Measurements from ENCODE around the gene NT5M. TPM values are rescaled to one million over a fixed set of nuclear protein-coding genes. Genes with fewer than 3 reads are reported as not detected.

NT5M gene
- total RNA-seq, 2 experiments from 2014 or later: 7.7 to 8.1 TPM

DNA sequence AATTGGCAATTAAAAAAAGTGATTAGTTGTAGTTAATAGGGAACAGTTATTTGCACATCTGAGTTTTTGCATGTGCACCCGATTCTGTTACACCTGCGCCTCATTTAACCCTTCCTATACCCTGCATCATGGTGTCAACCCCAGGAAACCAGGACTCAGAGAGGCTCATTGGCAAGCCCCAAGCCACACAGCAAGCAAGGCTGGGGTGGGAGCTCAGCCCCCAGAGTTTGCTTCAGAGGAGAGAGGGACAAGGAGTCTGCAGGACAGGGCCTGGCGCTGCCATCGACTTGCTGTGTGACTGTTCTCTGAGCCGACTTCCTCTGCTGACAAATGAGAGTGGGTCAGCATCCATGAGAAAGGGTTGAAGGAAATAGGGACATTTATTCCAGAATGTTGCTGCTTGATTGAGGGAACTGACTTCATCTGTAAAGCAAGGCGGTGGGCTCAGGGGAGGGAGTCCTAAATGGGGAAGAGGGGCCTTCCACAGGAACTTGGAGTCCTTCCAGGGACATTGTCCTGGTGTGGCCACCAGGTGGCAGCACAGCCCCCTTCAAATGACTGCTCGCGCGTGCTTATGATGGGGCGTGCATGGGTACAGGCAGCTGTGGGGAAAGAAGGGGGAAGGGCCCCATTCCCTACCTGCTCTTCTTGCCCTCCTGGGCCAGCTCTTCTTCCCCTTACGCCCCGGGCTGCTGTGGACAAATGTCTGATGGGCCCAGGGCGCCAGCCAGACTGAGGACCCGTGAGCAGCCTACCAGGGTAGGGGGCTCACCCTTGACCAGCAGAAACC, 51.6 kb downstream of the NT5M start:
- H3K9me3 Mint-ChIP-seq: peaks cover 4% of the 10 kb centered on the region
- H3K27me3 Mint-ChIP-seq (ENCODE audit: low read depth): no peaks in the 10 kb centered on the region
- intact Hi-C loops (cut with micrococcal nuclease): loop anchor here (1.0 kb wide), 3 partner anchors 86 to 214 kb away; no protein-coding TSS in a partner anchor
- CTCF ChIA-PET: interaction anchor here (0.6 to 5.5 kb wide), 38 partner anchors 9 to 572 kb away, joined by 3 to 63 read pairs (median 4); partner anchors contain the start of gene RASD1
- DNase-seq: peak; percentile 83
- no peak overlapping the region for H3K4me3 Mint-ChIP-seq
- H3K27ac Mint-ChIP-seq: no peak overlapping the region
- no peaks in the 10 kb centered on the region for H3K36me3 Mint-ChIP-seq (ENCODE audit: low read depth)
- no peaks in the 10 kb centered on the region for H3K4me1 Mint-ChIP-seq (ENCODE audit: low read depth)

DNA sequence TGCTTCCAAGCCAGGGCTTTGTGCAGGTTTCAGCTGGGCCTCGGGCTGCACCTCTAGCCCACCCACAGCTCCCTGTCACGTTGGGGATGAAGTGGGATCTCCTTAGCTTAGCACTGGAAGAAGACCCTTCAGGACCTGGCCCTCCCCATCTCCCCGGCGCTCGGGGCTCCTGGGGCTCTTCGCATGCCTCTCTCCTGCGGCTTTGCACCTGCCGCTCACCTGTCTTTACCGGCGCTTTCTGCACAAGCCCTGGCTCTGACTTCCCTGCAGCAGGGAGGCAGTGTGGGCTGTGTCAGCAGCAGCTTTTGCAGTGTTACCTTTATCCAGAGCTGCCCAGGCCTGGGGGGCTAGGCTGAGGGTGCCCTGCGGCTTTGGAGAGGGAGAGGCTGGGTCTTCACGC, 52.3 kb downstream of the NT5M start:
- Mint-ChIP-seq H3K27me3 (ENCODE audit: low read depth) (no peaks in the 10 kb centered on the region), H3K4me3 (no peak overlapping the region), H3K4me1 (ENCODE audit: low read depth) (no peaks in the 10 kb centered on the region), H3K27ac (no peak overlapping the region), H3K36me3 (ENCODE audit: low read depth) (no peaks in the 10 kb centered on the region), H3K9me3 (peaks cover 8% of the 10 kb centered on the region)
- intact Hi-C loops (cut with micrococcal nuclease): loop anchor here (1.0 kb wide), 3 partner anchors 85 to 213 kb away; no protein-coding TSS in a partner anchor
- no peak for DNase-seq
- CTCF ChIA-PET: interaction anchor here (0.5 to 5.5 kb wide), 36 partner anchors 9 to 571 kb away, joined by 3 to 63 read pairs (median 4); partner anchors contain the start of gene RASD1

DNA sequence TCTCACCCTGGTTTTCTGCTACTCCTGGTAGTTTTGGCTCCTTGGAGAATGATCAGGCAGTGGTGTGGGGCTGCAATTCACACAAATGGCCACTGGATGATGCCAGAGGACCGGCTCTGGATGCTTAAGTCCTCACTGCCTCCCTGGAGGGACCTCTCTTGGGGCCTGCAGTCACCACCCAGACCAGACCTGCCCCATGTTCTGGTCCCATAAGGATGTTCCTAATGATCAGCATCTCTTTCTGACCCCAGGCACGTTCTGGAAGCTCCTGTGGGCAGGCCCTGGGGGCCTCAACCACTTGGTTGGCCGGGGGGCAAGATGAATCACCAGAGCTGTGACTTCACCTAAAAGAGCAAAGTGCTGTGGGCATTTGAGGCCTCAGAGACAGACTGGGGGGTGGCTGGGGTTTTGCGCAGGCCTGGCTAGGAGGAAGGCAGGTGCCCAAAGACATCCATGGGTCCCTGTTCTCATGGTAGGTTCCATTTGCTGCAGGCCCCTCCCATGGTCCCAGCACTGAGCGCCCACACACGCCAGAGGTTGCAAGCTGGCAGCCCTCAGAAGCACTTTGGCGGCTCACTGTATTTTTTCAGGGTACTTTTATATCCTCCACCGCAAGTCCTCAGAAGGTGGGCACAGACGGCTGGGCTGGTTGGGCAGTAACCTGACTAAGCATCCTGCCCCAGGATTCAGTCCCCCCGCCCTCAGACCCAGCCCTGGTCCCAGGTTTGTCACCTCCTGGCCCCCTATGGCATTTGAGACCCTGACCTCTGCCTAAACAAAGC, 53.2 kb downstream of the NT5M start:
- no peak overlapping the region for H3K27ac Mint-ChIP-seq
- CTCF ChIA-PET: interaction anchor here (0.6 to 5.5 kb wide), 15 partner anchors 10 to 691 kb away, joined by 3 to 63 read pairs (median 4); partner anchors contain the start of gene RASD1
- H3K4me3 Mint-ChIP-seq: no peak overlapping the region

DNA sequence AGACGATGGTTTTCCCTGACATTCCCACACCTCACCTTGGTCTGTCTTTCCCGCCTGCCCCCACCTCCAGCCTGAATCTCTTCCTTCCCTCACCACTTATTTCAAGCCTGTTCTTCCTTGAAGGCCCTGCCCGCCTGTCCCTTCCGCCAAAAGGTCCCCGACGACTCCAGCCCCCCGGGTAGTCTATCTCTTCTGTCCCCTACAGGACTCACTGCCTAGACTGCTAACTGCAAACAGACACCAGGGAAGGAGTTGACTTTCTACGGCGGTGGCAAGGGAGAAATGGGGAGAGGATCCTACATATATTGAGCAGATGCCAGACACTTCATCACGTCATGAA, 53.7 kb downstream of the NT5M start:
- H3K4me3 Mint-ChIP-seq: no peak overlapping the region
- H3K9me3 Mint-ChIP-seq: peaks cover 8% of the 10 kb centered on the region
- CTCF ChIA-PET: interaction anchor here (1.0 to 5.5 kb wide), 4 partner anchors 10 to 285 kb away, joined by 3 to 63 read pairs (median 4); no protein-coding TSS in a partner anchor
- no peaks in the 10 kb centered on the region for H3K4me1 Mint-ChIP-seq (ENCODE audit: low read depth)
- no peaks in the 10 kb centered on the region for H3K27me3 Mint-ChIP-seq (ENCODE audit: low read depth)
- intact Hi-C loops (cut with micrococcal nuclease): loop anchor here (1.0 to 2.0 kb wide), 2 partner anchors 140 to 285 kb away; partner anchors contain the start of gene RASD1
- no peaks in the 10 kb centered on the region for H3K36me3 Mint-ChIP-seq (ENCODE audit: low read depth)
- DNase-seq: no peak
- no peak overlapping the region for H3K27ac Mint-ChIP-seq

More for the DNA sequence above, 53.2 kb downstream of the NT5M start:
- Mint-ChIP-seq H3K9me3 (peaks cover 8% of the 10 kb centered on the region), H3K36me3 (ENCODE audit: low read depth) (no peaks in the 10 kb centered on the region), H3K27me3 (ENCODE audit: low read depth) (no peaks in the 10 kb centered on the region), H3K4me1 (ENCODE audit: low read depth) (no peaks in the 10 kb centered on the region)
- intact Hi-C loops (cut with micrococcal nuclease): loop anchor here (1.0 to 2.0 kb wide), 2 partner anchors 140 to 286 kb away; partner anchors contain the start of gene RASD1
- DNase-seq: peak; percentile 83

DNA sequence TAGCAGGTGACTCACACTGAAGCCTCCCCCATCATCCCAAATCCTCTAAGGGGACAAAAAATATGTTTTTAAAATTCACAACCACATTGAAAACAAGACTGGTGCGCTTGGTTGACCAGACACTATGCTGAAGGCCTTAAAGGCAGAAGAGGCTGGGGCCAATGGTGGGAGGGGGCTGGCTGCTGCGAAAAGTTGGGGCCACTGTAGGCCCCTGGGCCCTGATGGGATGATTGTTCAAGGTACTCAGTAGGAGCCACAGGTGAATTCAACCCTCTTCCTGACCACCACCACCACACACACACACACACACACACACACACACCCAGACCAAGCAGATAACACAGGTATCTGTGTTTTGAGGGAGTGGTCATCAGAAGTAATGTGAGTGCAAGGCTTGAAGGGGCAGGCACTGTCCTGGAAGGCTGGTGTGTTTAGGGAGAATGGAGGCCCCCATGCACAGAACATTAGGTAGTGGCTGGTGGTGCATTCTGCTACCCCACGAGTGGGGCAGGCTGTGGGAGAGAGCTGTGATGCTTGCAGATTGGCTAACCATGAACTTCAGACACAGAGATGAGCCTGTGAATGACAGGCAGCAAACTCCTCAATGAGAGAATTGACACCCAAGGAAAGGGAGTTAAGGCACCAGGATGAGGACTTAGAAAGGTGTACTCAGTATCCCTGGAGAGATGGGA, 55.0 kb downstream of the NT5M start:
- Mint-ChIP-seq H3K4me1 (ENCODE audit: low read depth) (no peaks in the 10 kb centered on the region), H3K27me3 (ENCODE audit: low read depth) (no peaks in the 10 kb centered on the region), H3K9me3 (peaks cover 8% of the 10 kb centered on the region), H3K4me3 (no peak overlapping the region), H3K27ac (no peak overlapping the region), H3K36me3 (ENCODE audit: low read depth) (no peaks in the 10 kb centered on the region)
- intact Hi-C loops (cut with micrococcal nuclease): no loop called here
- no peak for DNase-seq
- CTCF ChIA-PET: interaction anchor here (1.2 to 5.5 kb wide), 2 partner anchors 255 to 284 kb away, joined by 4 to 63 read pairs; no protein-coding TSS in a partner anchor

DNA sequence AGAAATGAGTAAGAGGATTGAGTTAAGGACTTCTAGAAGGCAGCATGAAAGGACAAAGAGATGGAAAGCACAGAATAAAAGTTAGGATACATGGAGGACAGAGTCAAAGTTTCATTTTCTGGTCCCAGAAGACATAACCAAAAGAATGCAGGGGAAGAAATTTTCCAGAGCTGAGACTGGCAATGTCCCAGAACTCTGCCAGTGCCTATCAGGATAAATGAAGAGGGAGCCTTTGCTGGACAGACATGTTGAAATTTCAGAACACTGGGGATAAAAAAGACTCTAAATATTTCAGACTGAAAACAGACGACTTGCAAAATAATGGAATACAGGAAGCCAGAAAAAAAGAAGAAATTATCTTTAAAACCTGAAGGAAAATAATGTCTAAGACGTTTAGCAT, 55.7 kb downstream of the NT5M start:
- H3K9me3 Mint-ChIP-seq: peaks cover 8% of the 10 kb centered on the region
- H3K27me3 Mint-ChIP-seq (ENCODE audit: low read depth): no peaks in the 10 kb centered on the region
- H3K4me1 Mint-ChIP-seq (ENCODE audit: low read depth): no peaks in the 10 kb centered on the region
- no peak overlapping the region for H3K27ac Mint-ChIP-seq
- H3K36me3 Mint-ChIP-seq (ENCODE audit: low read depth): no peaks in the 10 kb centered on the region
- DNase-seq: no peak
- CTCF ChIA-PET: interaction anchor here (1.2 to 1.9 kb wide), 2 partner anchors 254 to 283 kb away, joined by 4 to 5 read pairs; no protein-coding TSS in a partner anchor
- no peak overlapping the region for H3K4me3 Mint-ChIP-seq
- intact Hi-C loops (cut with micrococcal nuclease): no loop called here

DNA sequence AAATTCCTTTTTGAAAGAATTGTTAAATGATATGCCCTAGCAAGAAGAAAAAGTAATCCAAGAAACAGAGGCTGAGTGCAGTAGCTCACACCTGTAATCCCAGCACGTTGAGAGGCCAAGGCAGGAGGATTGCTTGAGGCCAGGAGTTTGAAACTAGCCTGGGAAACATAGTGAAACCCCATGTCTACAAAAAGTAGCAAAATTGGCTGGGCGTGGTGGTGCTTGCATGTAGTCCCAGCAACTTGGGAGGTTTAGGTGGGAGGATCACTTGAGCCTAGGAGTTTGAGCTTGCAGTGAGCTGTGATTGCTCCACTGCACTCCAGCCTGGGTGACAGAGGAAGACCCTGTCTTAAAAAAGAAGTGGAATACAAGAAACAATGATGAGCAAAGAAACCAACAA, 56.1 kb downstream of the NT5M start:
- no peaks in the 10 kb centered on the region for H3K27me3 Mint-ChIP-seq (ENCODE audit: low read depth)
- CTCF ChIA-PET: interaction anchor here (1.2 to 1.9 kb wide), 2 partner anchors 254 to 282 kb away, joined by 4 to 5 read pairs; no protein-coding TSS in a partner anchor

DNA sequence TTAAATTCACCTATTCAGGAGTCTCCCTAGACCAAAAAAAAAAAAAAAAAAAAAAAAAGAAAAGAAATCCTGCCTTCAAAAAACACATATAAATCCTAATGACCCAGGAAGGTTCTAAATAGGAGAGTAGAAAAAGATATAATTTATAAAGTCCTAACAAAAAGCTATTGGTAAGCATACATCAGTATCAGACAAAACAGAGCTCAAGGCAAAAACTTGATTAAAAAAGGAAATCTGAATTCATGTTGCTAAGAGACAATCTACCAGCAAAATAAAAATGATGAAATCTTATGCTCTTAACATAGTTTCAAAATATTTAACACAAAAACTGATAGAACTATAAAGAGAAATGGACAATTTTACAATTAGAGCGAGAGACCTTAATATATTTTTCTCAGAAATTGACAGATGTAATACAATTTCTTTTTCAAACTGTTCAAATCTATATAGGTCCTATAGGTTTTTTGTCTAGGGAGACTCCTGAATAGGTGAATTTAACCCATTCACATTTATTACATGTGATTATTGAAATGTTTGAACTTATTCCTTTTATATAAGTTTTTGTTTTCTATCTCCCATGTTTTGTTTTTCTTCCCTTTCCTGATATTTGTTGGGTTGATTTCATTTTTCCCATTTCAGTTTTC, 57.0 kb downstream of the NT5M start:
- Mint-ChIP-seq H3K36me3 (ENCODE audit: low read depth) (no peaks in the 10 kb centered on the region), H3K4me1 (ENCODE audit: low read depth) (no peaks in the 10 kb centered on the region), H3K9me3 (peaks cover 8% of the 10 kb centered on the region), H3K27ac (no peak overlapping the region), H3K4me3 (no peak overlapping the region), H3K27me3 (ENCODE audit: low read depth) (no peaks in the 10 kb centered on the region)
- intact Hi-C loops (cut with micrococcal nuclease): no loop called here
- CTCF ChIA-PET: interaction anchor here (1.9 kb wide), 1 partner anchor 282 kb away, joined by 5 read pairs; no protein-coding TSS in a partner anchor
- no peak for DNase-seq

More for the DNA sequence above, 56.1 kb downstream of the NT5M start:
- DNase-seq: no peak
- no peak overlapping the region for H3K27ac Mint-ChIP-seq
- no peaks in the 10 kb centered on the region for H3K4me1 Mint-ChIP-seq (ENCODE audit: low read depth)
- no peaks in the 10 kb centered on the region for H3K36me3 Mint-ChIP-seq (ENCODE audit: low read depth)
- no peak overlapping the region for H3K4me3 Mint-ChIP-seq
- H3K9me3 Mint-ChIP-seq: peaks cover 8% of the 10 kb centered on the region
- intact Hi-C loops (cut with micrococcal nuclease): no loop called here

DNA sequence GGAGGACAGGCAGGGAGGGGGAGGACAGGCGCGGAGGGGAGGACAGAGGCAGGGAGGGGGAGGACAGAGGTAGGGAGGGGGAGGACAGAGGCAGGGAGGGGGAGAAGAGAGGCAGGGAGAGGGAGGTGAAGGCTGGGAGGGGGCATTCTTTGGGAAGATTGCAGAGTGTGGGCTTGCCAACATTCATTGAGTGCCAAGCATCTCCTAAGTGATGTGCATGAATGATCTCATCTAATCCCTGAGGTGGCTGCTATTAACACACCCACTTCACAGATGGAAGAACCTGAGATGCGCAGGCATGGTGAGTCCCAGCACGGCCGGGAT, 58.3 kb downstream of the NT5M start:
- Mint-ChIP-seq H3K4me3 (no peak overlapping the region), H3K9me3 (peaks cover 8% of the 10 kb centered on the region), H3K27ac (no peak overlapping the region), H3K36me3 (ENCODE audit: low read depth) (no peaks in the 10 kb centered on the region), H3K27me3 (ENCODE audit: low read depth) (no peaks in the 10 kb centered on the region), H3K4me1 (ENCODE audit: low read depth) (no peaks in the 10 kb centered on the region)
- no peak for DNase-seq
- CTCF ChIA-PET: no interaction called here
- intact Hi-C loops (cut with micrococcal nuclease): no loop called here

DNA sequence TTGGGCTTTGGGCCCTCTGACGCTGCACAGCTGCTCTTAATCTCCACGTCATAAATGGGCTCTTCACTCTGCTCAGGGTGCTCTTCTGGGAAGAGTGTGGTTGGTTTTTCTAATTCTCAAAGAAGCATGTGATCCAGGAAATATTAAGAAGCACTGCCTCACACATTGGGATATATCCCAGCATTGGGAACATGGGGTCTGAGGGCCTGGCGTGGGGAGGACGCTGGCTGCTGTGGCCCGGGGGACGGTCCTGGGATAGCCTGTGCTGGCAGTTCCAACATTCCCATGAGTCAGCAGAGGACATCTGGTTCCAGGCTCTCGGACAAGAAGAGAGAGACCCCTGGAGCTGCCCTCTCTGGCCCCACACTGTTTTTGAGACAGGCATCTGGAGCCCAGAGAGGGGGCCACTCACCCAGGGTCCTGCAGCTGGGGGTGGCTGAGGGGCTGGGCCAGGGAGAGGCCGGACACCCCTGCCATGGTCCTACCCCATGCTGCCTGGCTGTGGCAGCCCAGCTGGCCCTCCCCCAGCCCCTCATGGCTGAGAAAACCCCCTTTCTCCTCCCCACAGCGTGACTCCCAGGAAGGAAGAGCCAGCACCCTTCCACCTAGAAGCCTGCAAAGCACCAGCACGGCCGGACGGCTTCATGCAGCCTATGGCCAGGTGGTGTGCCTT, 58.8 kb downstream of the NT5M start:
- Mint-ChIP-seq H3K9me3 (peaks cover 8% of the 10 kb centered on the region), H3K27me3 (ENCODE audit: low read depth) (no peaks in the 10 kb centered on the region), H3K27ac (no peak overlapping the region), H3K4me3 (no peak overlapping the region), H3K4me1 (ENCODE audit: low read depth) (no peaks in the 10 kb centered on the region), H3K36me3 (ENCODE audit: low read depth) (no peaks in the 10 kb centered on the region)
- CTCF ChIA-PET: no interaction called here
- intact Hi-C loops (cut with micrococcal nuclease): no loop called here
- DNase-seq: no peak

DNA sequence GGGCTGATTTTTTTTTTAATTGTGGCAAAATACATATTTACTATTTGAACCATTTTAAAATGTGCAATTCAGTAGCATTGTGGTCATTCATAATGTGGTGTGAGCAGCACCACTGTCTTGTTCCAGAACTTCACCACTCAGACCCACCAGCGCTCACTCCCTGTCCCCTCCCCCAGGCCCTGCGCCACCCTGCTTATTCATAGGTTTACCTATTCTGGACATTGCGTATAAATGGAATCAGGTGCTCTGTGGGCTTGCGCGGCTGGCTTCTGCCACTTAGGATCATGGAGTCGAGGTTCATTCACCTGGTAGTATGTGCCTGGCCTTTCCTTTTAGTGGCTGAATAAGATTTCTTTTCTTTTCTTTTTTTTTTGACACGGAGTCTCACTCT, 59.4 kb downstream of the NT5M start:
- H3K27me3 Mint-ChIP-seq (ENCODE audit: low read depth): no peaks in the 10 kb centered on the region
- peaks cover 8% of the 10 kb centered on the region for H3K9me3 Mint-ChIP-seq
- H3K4me1 Mint-ChIP-seq (ENCODE audit: low read depth): no peaks in the 10 kb centered on the region
- intact Hi-C loops (cut with micrococcal nuclease): no loop called here
- CTCF ChIA-PET: no interaction called here
- no peak overlapping the region for H3K4me3 Mint-ChIP-seq
- H3K27ac Mint-ChIP-seq: no peak overlapping the region
- no peak for DNase-seq
- no peaks in the 10 kb centered on the region for H3K36me3 Mint-ChIP-seq (ENCODE audit: low read depth)
